ENCODE data around the gene PROX2.

The PROX2 gene

DNA sequence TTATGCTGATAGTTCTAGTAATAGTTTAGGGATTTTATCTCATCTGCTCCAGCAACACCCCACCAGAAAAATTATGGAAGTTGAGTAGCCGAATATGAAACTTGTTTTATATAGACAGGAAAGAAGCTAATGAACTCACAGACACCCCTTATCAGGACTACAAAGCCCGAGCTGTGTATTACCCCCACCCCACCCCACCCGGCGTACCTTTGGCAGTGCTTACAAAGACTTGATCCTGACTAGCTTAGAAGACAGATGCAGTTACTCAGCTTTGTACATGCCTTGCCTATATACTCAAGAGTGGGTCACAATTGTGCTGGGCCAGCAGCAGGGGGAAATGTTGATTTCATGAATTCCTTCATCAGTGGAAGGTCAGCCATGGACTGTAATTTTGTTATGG, 22.4 kb downstream of the PROX2 start:
- no peak for DNase-seq (ENCODE audit: low read depth)
- H3K4me3 ChIP-seq (ENCODE audit: low read depth, low read length): no peak overlapping the region

GRCh38 chr14:74852922-74853530, 22.9 kb downstream of the PROX2 start:
- H3K4me3 ChIP-seq (ENCODE audit: low read depth, low read length): no peak overlapping the region
- no peak for DNase-seq (ENCODE audit: low read depth)

GRCh38 chr14:74848768-74849167, 27.2 kb downstream of the PROX2 start:
- DNase-seq (ENCODE audit: low read depth): no peak
- H3K4me3 ChIP-seq (ENCODE audit: low read depth, low read length): no peak overlapping the region

- peak; percentile 36 for DNase-seq (ENCODE audit: low read depth)
- no peak overlapping the region for H3K4me3 ChIP-seq (ENCODE audit: low read depth, low read length)
Observed at GRCh38 chr14:74846968-74847665, 28.8 kb downstream of the PROX2 start.

GRCh38 chr14:74846168-74846567, 29.8 kb downstream of the PROX2 start:
- no peak overlapping the region for H3K4me3 ChIP-seq (ENCODE audit: low read depth, low read length)
- DNase-seq (ENCODE audit: low read depth): no peak

- no peak overlapping the region for H3K4me3 ChIP-seq (ENCODE audit: low read depth, low read length)
- DNase-seq (ENCODE audit: low read depth): no peak
Observed at GRCh38 chr14:74843653-74844052, 32.3 kb downstream of the PROX2 start.

DNA sequence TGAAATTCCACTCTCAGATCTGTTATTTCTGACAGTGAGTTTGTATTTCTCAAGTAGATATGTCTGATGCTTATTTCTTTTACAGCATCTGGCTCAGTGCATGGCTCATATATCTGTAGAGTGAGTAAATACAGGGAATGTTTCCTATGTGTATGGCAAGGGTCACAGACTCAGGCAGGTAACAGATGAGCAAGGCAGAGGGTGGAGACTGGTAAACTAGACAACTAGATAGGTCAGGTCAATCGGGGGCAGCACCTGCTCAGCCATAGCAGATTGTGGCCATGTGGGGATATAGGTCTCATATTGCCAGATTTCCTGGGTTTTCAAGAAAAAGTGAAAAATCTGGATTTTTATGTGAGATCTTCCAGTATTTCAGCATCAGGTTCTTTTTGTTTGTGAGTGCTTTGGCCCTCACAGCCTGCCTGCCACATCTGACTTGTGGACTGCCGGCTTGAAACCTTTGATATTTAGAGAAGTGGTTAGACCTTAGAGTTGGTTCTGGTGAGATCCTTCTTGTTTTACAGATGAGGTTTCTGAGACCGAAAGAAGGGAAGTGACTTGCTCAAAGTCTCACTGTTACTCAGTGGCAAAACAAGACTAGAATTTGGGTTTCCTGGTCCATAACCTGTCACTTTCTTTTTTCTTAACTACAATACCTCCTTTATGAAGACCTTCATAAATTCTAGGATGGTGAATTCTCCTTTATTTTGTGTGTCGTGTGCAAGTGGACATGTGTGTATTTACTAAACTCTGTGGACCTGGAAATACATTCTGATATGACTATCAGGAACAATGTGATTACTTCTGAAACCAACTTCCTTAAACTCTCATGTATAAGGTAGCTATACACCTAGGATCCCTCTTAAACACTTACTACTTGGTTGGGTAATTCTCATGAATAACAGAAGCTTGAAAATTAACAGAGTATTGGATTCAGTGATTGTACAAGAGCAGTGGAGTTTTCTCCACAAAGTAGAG, 34.4 kb downstream of the PROX2 start:
- H3K4me3 ChIP-seq (ENCODE audit: low read depth, low read length): no peak overlapping the region
- DNase-seq (ENCODE audit: low read depth): no peak

GRCh38 chr14:74840603-74841030, 35.3 kb downstream of the PROX2 start:
- no peak for DNase-seq (ENCODE audit: low read depth)
- no peak overlapping the region for H3K4me3 ChIP-seq (ENCODE audit: low read depth, low read length)

DNA sequence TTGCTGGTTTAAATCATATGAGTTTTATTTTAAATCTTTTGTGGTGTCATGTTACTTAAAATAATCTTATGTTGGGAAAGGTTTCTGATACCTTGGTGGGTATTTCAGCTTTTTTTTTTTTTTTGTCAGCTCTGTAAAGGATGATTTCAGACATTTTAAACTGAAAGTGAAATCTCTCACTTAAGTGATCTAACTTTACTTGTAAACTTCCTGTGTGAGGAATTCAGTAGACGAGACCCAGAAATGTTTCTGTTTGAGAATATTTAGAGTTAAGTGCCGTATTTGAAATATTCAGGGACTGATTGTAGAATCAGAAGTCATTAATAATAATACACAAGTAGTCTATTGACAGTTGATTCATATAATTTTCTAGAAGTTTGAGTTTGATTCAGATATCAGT, 37.8 kb downstream of the PROX2 start:
- DNase-seq (ENCODE audit: low read depth): no peak

DNA sequence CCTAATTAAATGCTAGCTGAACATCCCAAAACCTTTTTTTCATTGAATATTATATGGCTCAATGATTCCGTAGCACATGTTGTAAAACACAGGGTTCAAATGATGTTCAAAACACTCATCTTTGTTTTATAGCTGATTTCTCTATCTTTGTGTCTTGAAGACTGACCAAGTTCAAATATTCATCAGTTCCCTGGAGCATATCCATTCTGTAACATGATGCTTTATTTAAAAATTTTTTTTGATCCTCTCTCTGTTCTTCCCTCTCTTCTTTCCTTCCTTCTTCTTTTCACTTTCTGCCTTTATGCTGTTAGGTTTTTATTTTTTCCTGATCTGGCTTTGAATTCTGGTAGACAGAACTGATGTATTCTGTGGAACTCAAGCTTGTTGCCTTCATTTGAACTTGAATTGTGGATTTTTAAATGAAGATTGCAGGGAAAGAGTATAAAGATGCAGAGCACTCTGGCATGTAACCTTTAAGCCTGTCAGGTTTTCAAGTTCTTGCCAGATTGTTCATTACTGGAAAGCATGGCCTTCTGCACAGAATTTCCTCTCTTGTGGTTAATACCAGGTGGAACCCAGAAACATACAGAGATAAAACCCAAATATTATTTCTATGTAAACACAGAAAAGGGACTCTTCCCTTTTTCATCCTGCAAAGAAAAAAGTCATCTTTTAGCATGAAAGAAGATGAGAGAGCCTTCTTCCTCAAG, 39.5 kb downstream of the PROX2 start:
- no peak for DNase-seq (ENCODE audit: low read depth)
- no peak overlapping the region for H3K4me3 ChIP-seq (ENCODE audit: low read depth, low read length)

More for the DNA sequence above, 37.8 kb downstream of the PROX2 start:
- H3K4me3 ChIP-seq (ENCODE audit: low read depth, low read length): no peak overlapping the region

GRCh38 chr14:74835645-74836250, 40.2 kb downstream of the PROX2 start:
- H3K4me3 ChIP-seq (ENCODE audit: low read depth, low read length): no peak overlapping the region
- DNase-seq (ENCODE audit: low read depth): no peak

DNA sequence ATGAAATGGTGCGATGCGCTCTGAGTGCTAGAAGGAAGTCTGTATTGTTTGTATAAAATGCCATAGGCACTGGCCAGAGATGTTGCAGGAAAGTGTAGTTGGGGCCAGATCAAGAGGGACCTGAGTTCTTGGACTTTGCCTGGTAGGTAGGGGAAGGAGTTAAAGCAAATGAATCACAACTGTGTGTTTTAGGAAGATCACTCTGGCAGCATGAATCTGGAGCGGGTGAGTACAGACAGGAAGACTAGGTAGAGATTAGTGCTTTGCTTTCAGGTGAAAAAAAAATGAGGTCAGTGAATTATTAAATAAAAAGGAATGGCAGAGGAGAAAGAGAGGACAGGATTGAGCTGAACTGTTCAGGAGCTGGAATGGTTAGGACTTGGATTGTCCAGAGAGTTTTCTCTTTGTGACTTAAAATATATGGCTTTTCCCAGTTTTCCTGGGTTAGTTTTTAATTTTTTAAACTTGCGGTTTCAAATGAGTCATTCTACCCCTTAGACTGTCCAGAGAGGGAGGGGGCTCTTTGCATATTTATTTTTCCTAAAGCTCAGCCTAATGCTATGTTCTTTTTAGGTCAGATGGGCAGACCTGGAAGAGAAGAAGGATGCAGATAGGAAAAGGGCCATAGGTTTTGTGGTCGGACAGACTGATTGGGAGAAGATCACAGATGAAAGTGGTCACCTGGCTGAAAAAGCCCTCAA, 41.1 kb downstream of the PROX2 start:
- H3K4me3 ChIP-seq (ENCODE audit: low read depth, low read length): no peak overlapping the region
- no peak for DNase-seq (ENCODE audit: low read depth)

GRCh38 chr14:74832849-74833248, 43.1 kb downstream of the PROX2 start:
- no peak for DNase-seq (ENCODE audit: low read depth)
- H3K4me3 ChIP-seq (ENCODE audit: low read depth, low read length): no peak overlapping the region

DNA sequence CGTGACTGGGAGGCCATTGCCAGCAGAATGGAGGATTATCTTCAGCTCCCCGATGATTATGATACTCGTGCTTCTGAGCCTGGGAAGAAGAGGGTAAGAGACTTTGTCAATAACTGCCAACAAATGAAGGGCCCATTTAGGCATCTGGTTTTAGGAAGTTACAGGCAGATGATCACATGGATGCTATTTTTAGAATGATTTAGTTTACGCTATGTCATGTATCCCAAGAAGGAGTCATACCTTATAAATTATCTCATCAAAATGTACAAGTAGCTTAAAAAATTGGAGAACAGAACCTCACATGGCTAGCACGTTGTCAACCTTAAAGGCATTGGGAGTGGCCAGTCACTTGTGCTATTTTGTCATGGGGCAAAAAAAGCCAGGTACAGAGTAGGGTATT, 46.7 kb downstream of the PROX2 start:
- no peak for DNase-seq (ENCODE audit: low read depth)

GRCh38 chr14:74826574-74826973, 49.4 kb downstream of the PROX2 start:
- no peak overlapping the region for H3K4me3 ChIP-seq (ENCODE audit: low read depth, low read length)
- DNase-seq (ENCODE audit: low read depth): no peak

More for the DNA sequence above, 46.7 kb downstream of the PROX2 start:
- no peak overlapping the region for H3K4me3 ChIP-seq (ENCODE audit: low read depth, low read length)

Measured in skeletal muscle cell (primary cell).